NCI-H748 (cell line): ENCODE data around the gene FSD1L.
"Not testable (repeated sequence)": the region's sequence is repeated elsewhere in the genome, so short reads cannot be mapped to it uniquely, and the experiment has no call there.

Source experiments
- DNase-seq: peaks from one replicate; lab custom pipeline; 2025; ENCODE audit not compliant: unreplicated experiment; lab: John Stamatoyannopoulos, UW

FSD1L gene

GRCh38 chr9:105483618-105484017 is 35.8 kb downstream of the FSD1L start:
- no peak for DNase-seq

GRCh38 chr9:105484226-105484625 is 36.4 kb downstream of the FSD1L start:
- DNase-seq: no peak

GRCh38 chr9:105485131-105485530 is 37.3 kb downstream of the FSD1L start:
- DNase-seq: no peak

- no peak for DNase-seq
Measured at GRCh38 chr9:105496826-105497225, 49.0 kb downstream of the FSD1L start.

GRCh38 chr9:105497704-105498103 is 49.9 kb downstream of the FSD1L start:
- no peak for DNase-seq

GRCh38 chr9:105500108-105500766 is 52.4 kb downstream of the FSD1L start:
- DNase-seq: no peak

- DNase-seq: no peak
Measured at GRCh38 chr9:105501414-105501813, 53.6 kb downstream of the FSD1L start.

- DNase-seq: no peak
Measured at GRCh38 chr9:105502276-105502675, 54.4 kb downstream of the FSD1L start.

GRCh38 chr9:105503881-105504280 is 56.0 kb downstream of the FSD1L start:
- DNase-seq: no peak

- no peak for DNase-seq
Measured at GRCh38 chr9:105507096-105507790, 59.4 kb downstream of the FSD1L start.

GRCh38 chr9:105508530-105508929 is 60.7 kb downstream of the FSD1L start:
- no peak for DNase-seq

GRCh38 chr9:105510024-105510423 is 62.2 kb downstream of the FSD1L start:
- DNase-seq: no peak

- no peak for DNase-seq
Measured at GRCh38 chr9:105511446-105511845, 63.6 kb downstream of the FSD1L start.

GRCh38 chr9:105515811-105516413 is 68.1 kb downstream of the FSD1L start:
- no peak for DNase-seq

- peak; percentile 35 for DNase-seq
Measured at GRCh38 chr9:105519710-105520369, 72.0 kb downstream of the FSD1L start.

- DNase-seq: not testable (repeated sequence)
Measured at GRCh38 chr9:105520992-105521391, 73.2 kb downstream of the FSD1L start.

- not testable (repeated sequence) for DNase-seq
Measured at GRCh38 chr9:105522618-105523385, 75.0 kb downstream of the FSD1L start.

- no peak for DNase-seq
Measured at GRCh38 chr9:105531530-105531929, 83.7 kb downstream of the FSD1L start.

GRCh38 chr9:105535920-105536668 is 88.3 kb downstream of the FSD1L start:
- DNase-seq: no peak

GRCh38 chr9:105539452-105539851 is 91.6 kb downstream of the FSD1L start:
- no peak for DNase-seq
